Parathyroid adenoma (tissue), 2 donors: ENCODE data around the gene SHISAL2A.

Experiments
- H2AFZ ChIP-seq: fragments of 300-600 bp; sonication (generic); one replicate; pipeline ENCODE4 v1.7.0; 2017; ENCODE audit warnings: antibody characterized with exemption, mild to moderate bottlenecking
- H3K27ac ChIP-seq: fragments of 300-600 bp; sonication (generic); one replicate; pipeline ENCODE4 v1.7.0; 2017
- H3K27me3 ChIP-seq: fragments of 300-600 bp; sonication (generic); one replicate; pipeline ENCODE4 v1.7.0; 2017; ENCODE audit warnings: low read length; ENCODE audit not compliant: control insufficient read depth, insufficient read depth
- H3K36me3 ChIP-seq: fragments of 300-600 bp; sonication (generic); one replicate; pipeline ENCODE4 v1.7.0; 2017; ENCODE audit warnings: low read length; ENCODE audit not compliant: control insufficient read depth, insufficient read depth
- H3K4me1 ChIP-seq: fragments of 300-600 bp; sonication (generic); one replicate; pipeline ENCODE4 v1.7.0; 2017; ENCODE audit warnings: control low read depth
- H3K4me2 ChIP-seq: fragments of 300-600 bp; sonication (generic); one replicate; pipeline ENCODE4 v1.7.0; 2017; ENCODE audit warnings: low read length
- H3K4me3 ChIP-seq: fragments of 300-600 bp; sonication (generic); one replicate; pipeline ENCODE4 v1.7.0; 2017; ENCODE audit warnings: low read depth, low read length
- H3K79me2 ChIP-seq: fragments of 300-600 bp; sonication (generic); one replicate; pipeline ENCODE4 v1.7.0; 2017; ENCODE audit warnings: control low read depth
- H3K9ac ChIP-seq: fragments of 300-600 bp; sonication (generic); one replicate; pipeline ENCODE4 v1.7.0; 2017; ENCODE audit warnings: mild to moderate bottlenecking
- H3K9me3 ChIP-seq: fragments of 300-600 bp; sonication (generic); one replicate; pipeline ENCODE4 v1.7.0; 2017; ENCODE audit warnings: low read length; ENCODE audit not compliant: control insufficient read depth
- CTCF ChIP-seq: fragments of 300-600 bp; sonication (generic); IDR thresholded peaks from one replicate; pipeline ENCODE4 v1.7.0; 2017; ENCODE audit warnings: antibody characterized with exemption, mild to moderate bottlenecking
- donor health status: primary hyperparathyroidism.

SHISAL2A gene

DNA sequence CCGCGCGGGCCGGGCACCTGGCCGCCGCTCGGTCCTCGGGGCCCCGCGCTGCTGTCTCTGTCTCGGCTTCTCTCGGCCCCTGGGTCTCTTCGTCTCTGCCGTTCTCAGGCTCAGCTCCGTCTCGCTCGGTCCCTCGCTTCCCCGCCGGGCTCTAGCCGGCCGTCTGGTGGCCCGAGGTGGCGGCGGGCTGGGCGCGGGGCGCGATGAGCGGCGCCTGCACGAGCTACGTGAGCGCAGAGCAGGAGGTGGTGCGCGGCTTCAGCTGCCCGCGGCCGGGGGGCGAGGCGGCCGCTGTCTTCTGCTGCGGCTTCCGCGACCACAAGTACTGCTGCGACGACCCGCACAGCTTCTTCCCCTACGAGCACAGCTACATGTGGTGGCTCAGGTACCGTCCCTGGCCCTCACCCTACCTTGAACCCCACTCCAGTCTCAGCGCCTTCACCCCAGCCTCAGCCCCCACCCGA is 355 bp downstream of the SHISAL2A start:
- Histone ChIP-seq H3K9ac (no peak overlapping the region), H3K27me3 (peaks cover 5% of the 10 kb centered on the region), H3K79me2 (no peaks in the 10 kb centered on the region), H3K36me3 (no peaks in the 10 kb centered on the region), H3K4me2 (peak overlapping the region; percentile 61), H2AFZ (peak overlapping the region; percentile 73), H3K27ac (no peak overlapping the region), H3K4me1 (no peaks in the 10 kb centered on the region), H3K4me3 (peak overlapping the region; percentile 39), H3K9me3 (no peaks in the 10 kb centered on the region)
- TF ChIP-seq CTCF: no peak

GRCh38 chr1:52634111-52634510 is 1.1 kb downstream of the SHISAL2A start:
- Histone ChIP-seq H2AFZ (no peak overlapping the region), H3K9ac (no peak overlapping the region), H3K79me2 (no peaks in the 10 kb centered on the region), H3K36me3 (no peaks in the 10 kb centered on the region), H3K4me2 (no peak overlapping the region), H3K9me3 (no peaks in the 10 kb centered on the region), H3K4me3 (no peak overlapping the region), H3K27ac (no peak overlapping the region), H3K27me3 (peaks cover 5% of the 10 kb centered on the region), H3K4me1 (no peaks in the 10 kb centered on the region)
- no peak for TF ChIP-seq CTCF

GRCh38 chr1:52635321-52636089 is 2.5 kb downstream of the SHISAL2A start:
- no peaks in the 10 kb centered on the region for H3K36me3 ChIP-seq
- no peak overlapping the region for H3K27ac ChIP-seq
- H3K9me3 ChIP-seq: no peaks in the 10 kb centered on the region
- no peak overlapping the region for H2AFZ ChIP-seq
- no peaks in the 10 kb centered on the region for H3K79me2 ChIP-seq
- H3K4me3 ChIP-seq: no peak overlapping the region
- no peaks in the 10 kb centered on the region for H3K4me1 ChIP-seq
- H3K27me3 ChIP-seq: peaks cover 5% of the 10 kb centered on the region
- no peak overlapping the region for H3K9ac ChIP-seq
- TF ChIP-seq CTCF: no peak
- no peak overlapping the region for H3K4me2 ChIP-seq

- no peaks in the 10 kb centered on the region for H3K79me2 ChIP-seq
- H3K4me3 ChIP-seq: no peak overlapping the region
- no peak overlapping the region for H3K4me2 ChIP-seq
- no peaks in the 10 kb centered on the region for H3K36me3 ChIP-seq
- H3K27me3 ChIP-seq: peaks cover 5% of the 10 kb centered on the region
- no peaks in the 10 kb centered on the region for H3K4me1 ChIP-seq
- H3K27ac ChIP-seq: peak overlapping the region; percentile 15
- H2AFZ ChIP-seq: no peak overlapping the region
- H3K9me3 ChIP-seq: no peaks in the 10 kb centered on the region
- no peak overlapping the region for H3K9ac ChIP-seq
- no peak for TF ChIP-seq CTCF
These were observed 4.0 kb downstream of the SHISAL2A start for GRCh38 chr1:52636721-52637695.
